GM12878 (cell line): Measurements from ENCODE around the gene HERPUD1. TPM values are rescaled to one million over a fixed set of nuclear protein-coding genes. Genes with fewer than 3 reads are reported as not detected.

ENCODE experiments used
- ATAC-seq: fragments of 200-7000 bp; cut with Tn5 transposase; 3 replicates; pipeline ENCODE4 v1.9.1; 2020; ENCODE audit warnings: mild to moderate bottlenecking, moderate library complexity
- BruUV-seq: library from RNA; stranded (reverse); fragments of 400-500 nt; replicated peaks from 2 replicates; lab custom pipeline; 2021; lab: Mats Ljungman, UMichigan
- CTCF ChIA-PET: fragments of 300-600 bp; sonication (Branson Sonifier 250); formaldehyde crosslinking; extraction: SDS; loops from one replicate; lab custom pipeline; 2021; ENCODE audit warnings: inconsistent platforms; lab: Yijun Ruan, JAX
- POLR2A ChIA-PET: fragments of 350-600 bp; formaldehyde crosslinking; extraction: SDS; loops from one replicate; lab custom pipeline; 2021; ENCODE audit warnings: inconsistent platforms; lab: Charles Lee
- RAD21 ChIA-PET: fragments of 300-600 bp; sonication (Branson Sonifier 250); formaldehyde crosslinking; loops from one replicate; lab custom pipeline; 2023; ENCODE audit warnings: antibody characterized with exemption; ENCODE audit not compliant: unreplicated experiment; lab: Charles Lee
- SMC1A ChIA-PET: fragments of 300-600 bp; sonication (Branson Sonifier 250); formaldehyde crosslinking; loops from one replicate; lab custom pipeline; 2023; ENCODE audit not compliant: unreplicated experiment, uncharacterized antibody; lab: Charles Lee
- DNase-seq: peaks from one replicate; pipeline ENCODE4 v3.0.0-alpha.2; 2011; ENCODE audit warnings: low read depth, low spot score
- FAIRE-seq: peaks from 3 replicates; lab custom pipeline; 2011; peaks lifted over from hg19 to GRCh38; lab: Jason Lieb, UNC
- H2AFZ ChIP-seq: 2 replicates; pipeline ENCODE4 v1.6.0; 2011; ENCODE audit warnings: low read depth, low read length, control low read depth; ENCODE audit not compliant: control insufficient read depth
- H3K27ac ChIP-seq: 2 replicates; pipeline ENCODE4 v1.5.1; 2011; ENCODE audit warnings: control low read depth; ENCODE audit not compliant: control insufficient read depth, insufficient read depth
- H3K27me3 ChIP-seq, 2 experiments: replicated peaks in 1 of 2; 2 replicates each; pipeline versions ENCODE4 v1.6.0 to v1.6.1; 2011; ENCODE audit warnings: low read length in 1 of 2; ENCODE audit not compliant: control insufficient read depth in 2 of 2, insufficient read depth in 2 of 2
- H3K36me3 ChIP-seq, 2 experiments: 2 replicates each; pipeline ENCODE4 v1.5.1; 2011; ENCODE audit warnings: low read length in 1 of 2; ENCODE audit not compliant: control insufficient read depth in 2 of 2, insufficient read depth in 2 of 2
- H3K4me1 ChIP-seq: 2 replicates; pipeline ENCODE4 v1.6.1; 2011; ENCODE audit warnings: mild to moderate bottlenecking, low read length, moderate library complexity, mixed read lengths; ENCODE audit not compliant: control insufficient read depth, insufficient read depth
- H3K4me2 ChIP-seq: 2 replicates; pipeline ENCODE4 v1.6.0; 2011; ENCODE audit warnings: control low read depth; ENCODE audit not compliant: control insufficient read depth, insufficient read depth
- H3K4me3 ChIP-seq: fragments of 200-600 bp; sonication (generic); 2 replicates; pipeline ENCODE4 v1.5.1; 2016
- H3K79me2 ChIP-seq: 2 replicates; pipeline ENCODE4 v1.6.0; 2011; ENCODE audit warnings: low read length; ENCODE audit not compliant: control insufficient read depth, insufficient read depth
- H3K9ac ChIP-seq: 2 replicates; pipeline ENCODE4 v1.8.0; 2011; ENCODE audit warnings: low read length, control low read depth, mixed read lengths; ENCODE audit not compliant: control insufficient read depth, insufficient read depth
- H3K9me3 ChIP-seq: replicated peaks from 3 replicates; pipeline ENCODE4 v1.5.1; 2011; ENCODE audit warnings: mild to moderate bottlenecking, low read length; ENCODE audit not compliant: control insufficient read depth, insufficient read depth
- H4K20me1 ChIP-seq: 2 replicates; pipeline ENCODE4 v1.6.0; 2011; ENCODE audit not compliant: control insufficient read depth, insufficient read depth
- BCL3 ChIP-seq: IDR thresholded peaks from 2 replicates; pipeline ENCODE4 v1.6.1; 2011; ENCODE audit warnings: borderline replicate concordance, low read depth, mild to moderate bottlenecking, moderate library complexity, low read length; ENCODE audit not compliant: insufficient read depth, poor library complexity, severe bottlenecking
- EP300 ChIP-seq, 2 experiments: fragments of 150-350 bp in 1 of 2; IDR thresholded peaks; 2 replicates each; pipeline ENCODE4 v1.6.1; 2011 to 2012; ENCODE audit warnings: low read depth in 2 of 2, low read length in 2 of 2, borderline replicate concordance in 1 of 2, improper control_type of control experiment in 1 of 2, inconsistent platforms in 1 of 2; ENCODE audit not compliant: control insufficient read depth in 1 of 2
- HCFC1 ChIP-seq: fragments of 150-350 bp; IDR thresholded peaks from 2 replicates; pipeline ENCODE4 v1.6.1; 2014; ENCODE audit warnings: low read length
- HDAC6 ChIP-seq: fragments of 200-600 bp; sonication (generic); IDR thresholded peaks from one replicate; pipeline ENCODE4 v1.8.0; 2017; ENCODE audit warnings: antibody characterized with exemption; ENCODE audit not compliant: unreplicated experiment
- MEF2B ChIP-seq: fragments of 450-650 bp; IDR thresholded peaks from 2 replicates; pipeline ENCODE4 v1.6.1; 2018; ENCODE audit warnings: mild to moderate bottlenecking, moderate library complexity; ENCODE audit not compliant: partially characterized antibody, poor library complexity, severe bottlenecking
- MTA2 ChIP-seq: fragments of 450-650 bp; IDR thresholded peaks from 2 replicates; pipeline ENCODE4 v1.6.1; 2016; ENCODE audit warnings: low read depth, mild to moderate bottlenecking, moderate library complexity
- PAX8 ChIP-seq: fragments of 450-650 bp; IDR thresholded peaks from 2 replicates; pipeline ENCODE4 v1.6.1; 2017; ENCODE audit warnings: mild to moderate bottlenecking, moderate library complexity
- SRF ChIP-seq, 2 experiments: IDR thresholded peaks; 2 replicates each; pipeline ENCODE4 v1.6.1; 2011; ENCODE audit warnings: low read depth in 2 of 2, low read length in 2 of 2, mild to moderate bottlenecking in 1 of 2, moderate library complexity in 1 of 2
- SUPT20H ChIP-seq: IDR thresholded peaks from 2 replicates; pipeline ENCODE4 v1.6.1; 2011; ENCODE audit warnings: low read depth, mild to moderate bottlenecking, low read length, moderate library complexity, borderline replicate concordance; ENCODE audit not compliant: control insufficient read depth
- WGBS: methylation state at CpG from one replicate; pipeline ENCODE4 v1.1.6; 2016; ENCODE audit warnings: low lambda C conversion rate; ENCODE audit not compliant: insufficient replicate concordance, insufficient coverage; ENCODE audit errors: missing lambda C conversion rate; 5-methylcytosine and 5-hydroxymethylcytosine counted together
- in situ Hi-C: fragments of 300-500 bp; cut with MboI; formaldehyde crosslinking; loops from 9 replicates; pipeline ENCODE4 v1.14.3; 2018; ENCODE audit warnings: mixed read lengths
- intact Hi-C: fragments of 100-400 bp; cut with micrococcal nuclease; formaldehyde crosslinking; loops from one replicate; pipeline ENCODE4 v1.14.2; 2022; ENCODE audit not compliant: unreplicated experiment
- polyA plus RNA-seq, 11 experiments: library from polyadenylated mRNA; depleted of rRNA in 4 of 11; unstranded in 6 of 11; stranded (reverse) in 5 of 11; fragments of >200 nt; fragmentation: Nextera tagmentation in 4 of 11; fragmentation: Illumina TruSeq in 1 of 11; extraction: Ambion mirVana in 4 of 11; extraction: Trizol in 1 of 11; gene quantifications; 1 replicate in 1 of 11; 2 replicates in 10 of 11; pipeline versions ENCODE4 v1.2.1 to v1.2.3, GENCODE V29; 2011 to 2016; ENCODE audit warnings: inconsistent platforms in 2 of 11, missing spikeins in 2 of 11, low read depth in 1 of 11
- total RNA-seq, 4 experiments: library from RNA; depleted of rRNA in 3 of 4; stranded (reverse); fragments of >200 nt in 3 of 4; fragmentation: Illumina TruSeq in 1 of 4; extraction: Trizol in 1 of 4; gene quantifications; 2 replicates each; pipeline versions ENCODE4 v1.2.1 to v1.2.3, GENCODE V29; 2013 to 2021
- TF ChIP-seq, protein P1 (sequence below): IDR thresholded peaks from 2 replicates; pipeline ENCODE4 v1.6.1; 2012; ENCODE audit warnings: low read length, inconsistent platforms
- TF ChIP-seq, protein P2 (sequence below): IDR thresholded peaks from 2 replicates; pipeline ENCODE4 v1.6.1; 2012; ENCODE audit warnings: improper control_type of control experiment, low read depth, low read length; ENCODE audit not compliant: insufficient replicate concordance

Gene HERPUD1
- total and polyA plus RNA-seq, 10 of the 15 experiments (the other 5 are each of a cell fraction or from before 2014, with no cell fraction given): 32.6 to 212 (median 122) TPM

GRCh38 chr16:56984639-56985038, 52.7 kb downstream of the HERPUD1 start:
- Histone ChIP-seq H3K9me3 (no peaks in the 10 kb centered on the region), H2AFZ (no peak overlapping the region), H3K27ac (no peak overlapping the region), H3K79me2 (peaks cover 28% of the 10 kb centered on the region), H3K27me3 (no peaks in the 10 kb centered on the region), H3K9ac (no peak overlapping the region), H3K4me3 (no peak overlapping the region), H3K4me1 (peaks cover 55% of the 10 kb centered on the region), H3K36me3 (no peaks in the 10 kb centered on the region), H4K20me1 (no peaks in the 10 kb centered on the region), H3K4me2 (no peak overlapping the region; the same call in 1 of the 2 replicates)
- ChIA-PET SMC1A (interaction anchor here (1.0 to 31.6 kb wide), 8 partner anchors 9 to 318 kb away, joined by 3 to 604 read pairs (median 52); partner anchors contain the start of gene CETP), RAD21 (interaction anchor here (0.7 to 22.4 kb wide), 8 partner anchors 17 to 240 kb away, joined by 3 to 473 read pairs (median 28); partner anchors contain the start of gene CETP), POLR2A (interaction anchor here (0.6 to 15.9 kb wide), 8 partner anchors 11 to 208 kb away, joined by 3 to 343 read pairs (median 42); partner anchors contain the start of gene HERPUD1), CTCF (interaction anchor here (0.9 to 19.4 kb wide), 8 partner anchors 8 to 115 kb away, joined by 3 to 420 read pairs (median 10); partner anchors contain the start of gene CETP)
- FAIRE-seq (no peak), ATAC-seq (no peak), DNase-seq (no peak)
- in situ Hi-C loops: no loop called here
- WGBS: 98% methylated on average over 6 of the region's 6 CpGs
- TSS peak; percentile 22 for BruUV-seq
- intact Hi-C loops: no loop called here
- TF ChIP-seq PAX8 (no peak), SRF (IDR thresholded peaks at IDR 0.05; ENCODE audit: low read depth in 2 of 2, low read length in 2 of 2) (no peak), HCFC1 (no peak), HDAC6 (no peak), MTA2 (peak; percentile 19; the same call in 1 of the 2 replicates), MEF2B (no peak), BCL3 (no peak), EP300 (IDR thresholded peaks at IDR 0.05; ENCODE audit: borderline replicate concordance in 1 of 2, control insufficient read depth in 1 of 2, low read depth in 2 of 2, low read length in 2 of 2) (no peak), SUPT20H (no peak)
- TF ChIP-seq, protein P1, sequence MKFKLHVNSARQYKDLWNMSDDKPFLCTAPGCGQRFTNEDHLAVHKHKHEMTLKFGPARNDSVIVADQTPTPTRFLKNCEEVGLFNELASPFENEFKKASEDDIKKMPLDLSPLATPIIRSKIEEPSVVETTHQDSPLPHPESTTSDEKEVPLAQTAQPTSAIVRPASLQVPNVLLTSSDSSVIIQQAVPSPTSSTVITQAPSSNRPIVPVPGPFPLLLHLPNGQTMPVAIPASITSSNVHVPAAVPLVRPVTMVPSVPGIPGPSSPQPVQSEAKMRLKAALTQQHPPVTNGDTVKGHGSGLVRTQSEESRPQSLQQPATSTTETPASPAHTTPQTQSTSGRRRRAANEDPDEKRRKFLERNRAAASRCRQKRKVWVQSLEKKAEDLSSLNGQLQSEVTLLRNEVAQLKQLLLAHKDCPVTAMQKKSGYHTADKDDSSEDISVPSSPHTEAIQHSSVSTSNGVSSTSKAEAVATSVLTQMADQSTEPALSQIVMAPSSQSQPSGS: no peak
- TF ChIP-seq, protein P2, sequence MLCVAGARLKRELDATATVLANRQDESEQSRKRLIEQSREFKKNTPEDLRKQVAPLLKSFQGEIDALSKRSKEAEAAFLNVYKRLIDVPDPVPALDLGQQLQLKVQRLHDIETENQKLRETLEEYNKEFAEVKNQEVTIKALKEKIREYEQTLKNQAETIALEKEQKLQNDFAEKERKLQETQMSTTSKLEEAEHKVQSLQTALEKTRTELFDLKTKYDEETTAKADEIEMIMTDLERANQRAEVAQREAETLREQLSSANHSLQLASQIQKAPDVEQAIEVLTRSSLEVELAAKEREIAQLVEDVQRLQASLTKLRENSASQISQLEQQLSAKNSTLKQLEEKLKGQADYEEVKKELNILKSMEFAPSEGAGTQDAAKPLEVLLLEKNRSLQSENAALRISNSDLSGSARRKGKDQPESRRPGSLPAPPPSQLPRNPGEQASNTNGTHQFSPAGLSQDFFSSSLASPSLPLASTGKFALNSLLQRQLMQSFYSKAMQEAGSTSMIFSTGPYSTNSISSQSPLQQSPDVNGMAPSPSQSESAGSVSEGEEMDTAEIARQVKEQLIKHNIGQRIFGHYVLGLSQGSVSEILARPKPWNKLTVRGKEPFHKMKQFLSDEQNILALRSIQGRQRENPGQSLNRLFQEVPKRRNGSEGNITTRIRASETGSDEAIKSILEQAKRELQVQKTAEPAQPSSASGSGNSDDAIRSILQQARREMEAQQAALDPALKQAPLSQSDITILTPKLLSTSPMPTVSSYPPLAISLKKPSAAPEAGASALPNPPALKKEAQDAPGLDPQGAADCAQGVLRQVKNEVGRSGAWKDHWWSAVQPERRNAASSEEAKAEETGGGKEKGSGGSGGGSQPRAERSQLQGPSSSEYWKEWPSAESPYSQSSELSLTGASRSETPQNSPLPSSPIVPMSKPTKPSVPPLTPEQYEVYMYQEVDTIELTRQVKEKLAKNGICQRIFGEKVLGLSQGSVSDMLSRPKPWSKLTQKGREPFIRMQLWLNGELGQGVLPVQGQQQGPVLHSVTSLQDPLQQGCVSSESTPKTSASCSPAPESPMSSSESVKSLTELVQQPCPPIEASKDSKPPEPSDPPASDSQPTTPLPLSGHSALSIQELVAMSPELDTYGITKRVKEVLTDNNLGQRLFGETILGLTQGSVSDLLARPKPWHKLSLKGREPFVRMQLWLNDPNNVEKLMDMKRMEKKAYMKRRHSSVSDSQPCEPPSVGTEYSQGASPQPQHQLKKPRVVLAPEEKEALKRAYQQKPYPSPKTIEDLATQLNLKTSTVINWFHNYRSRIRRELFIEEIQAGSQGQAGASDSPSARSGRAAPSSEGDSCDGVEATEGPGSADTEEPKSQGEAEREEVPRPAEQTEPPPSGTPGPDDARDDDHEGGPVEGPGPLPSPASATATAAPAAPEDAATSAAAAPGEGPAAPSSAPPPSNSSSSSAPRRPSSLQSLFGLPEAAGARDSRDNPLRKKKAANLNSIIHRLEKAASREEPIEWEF: no peak
